Measurements from ENCODE around the gene RNF144A. TPM values are rescaled to one million over a fixed set of nuclear protein-coding genes. Genes with fewer than 3 reads are reported as not detected.

RNF144A gene
- polyA plus RNA-seq, 1 experiment: 0.24 TPM

DNA sequence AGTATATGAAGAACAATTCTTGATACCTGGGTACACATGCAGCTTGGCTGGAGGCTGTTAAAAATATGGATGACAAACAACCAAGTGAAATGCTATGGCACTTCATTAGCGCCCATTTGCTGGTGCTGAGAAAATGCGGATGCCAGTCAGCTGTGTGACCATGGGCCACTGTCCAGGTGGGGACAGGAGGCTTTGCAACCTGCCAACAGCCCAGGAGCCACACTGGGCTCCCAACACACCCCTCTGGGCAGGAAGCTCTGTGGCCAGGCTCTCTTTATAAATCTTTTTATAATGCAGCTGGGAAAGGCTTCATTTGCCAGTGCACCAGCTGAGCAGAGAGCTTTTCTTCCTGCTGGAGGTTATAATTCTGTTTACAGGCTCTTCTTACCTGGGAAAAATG is 19.9 kb downstream of the RNF144A start:
- H3K4me3 ChIP-seq (ENCODE audit: low read depth, low read length): no peak overlapping the region
- POLR2A ChIA-PET: no interaction called here

DNA sequence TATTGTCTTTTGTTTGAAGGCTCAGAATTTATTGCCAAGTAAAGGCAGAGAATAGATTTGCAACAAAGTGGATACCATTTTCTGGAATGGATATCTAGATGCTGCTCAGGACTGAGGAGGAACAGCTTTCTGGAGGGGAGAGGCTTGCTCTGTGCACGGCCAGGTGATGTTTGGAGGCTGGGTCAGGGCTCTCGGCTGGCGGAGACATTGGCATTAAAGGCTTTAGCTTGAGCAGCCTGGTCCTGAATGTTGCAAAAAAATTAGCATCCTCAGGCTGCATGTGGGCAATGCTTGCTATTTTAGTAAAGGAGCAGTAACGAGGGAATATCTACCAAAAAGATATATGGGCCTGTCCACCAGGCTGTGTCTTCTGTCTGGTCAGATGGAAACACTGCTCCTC is 20.4 kb downstream of the RNF144A start:
- H3K9me3 ChIP-seq (ENCODE audit: control insufficient read depth, insufficient read depth, low read length): no peaks in the 10 kb centered on the region
- TF ChIP-seq, protein P1, sequence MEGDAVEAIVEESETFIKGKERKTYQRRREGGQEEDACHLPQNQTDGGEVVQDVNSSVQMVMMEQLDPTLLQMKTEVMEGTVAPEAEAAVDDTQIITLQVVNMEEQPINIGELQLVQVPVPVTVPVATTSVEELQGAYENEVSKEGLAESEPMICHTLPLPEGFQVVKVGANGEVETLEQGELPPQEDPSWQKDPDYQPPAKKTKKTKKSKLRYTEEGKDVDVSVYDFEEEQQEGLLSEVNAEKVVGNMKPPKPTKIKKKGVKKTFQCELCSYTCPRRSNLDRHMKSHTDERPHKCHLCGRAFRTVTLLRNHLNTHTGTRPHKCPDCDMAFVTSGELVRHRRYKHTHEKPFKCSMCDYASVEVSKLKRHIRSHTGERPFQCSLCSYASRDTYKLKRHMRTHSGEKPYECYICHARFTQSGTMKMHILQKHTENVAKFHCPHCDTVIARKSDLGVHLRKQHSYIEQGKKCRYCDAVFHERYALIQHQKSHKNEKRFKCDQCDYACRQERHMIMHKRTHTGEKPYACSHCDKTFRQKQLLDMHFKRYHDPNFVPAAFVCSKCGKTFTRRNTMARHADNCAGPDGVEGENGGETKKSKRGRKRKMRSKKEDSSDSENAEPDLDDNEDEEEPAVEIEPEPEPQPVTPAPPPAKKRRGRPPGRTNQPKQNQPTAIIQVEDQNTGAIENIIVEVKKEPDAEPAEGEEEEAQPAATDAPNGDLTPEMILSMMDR (IDR thresholded peaks at IDR 0.05; ENCODE audit: low read depth, low read length): no peak
- ChIA-PET POLR2A (no interaction called here), CTCF (no interaction called here)
- no peaks in the 10 kb centered on the region for H3K27me3 ChIP-seq (ENCODE audit: control insufficient read depth, insufficient read depth, low read length)
- DNase-seq (ENCODE audit: low read depth, low spot score): no peak
- H3K4me3 ChIP-seq (ENCODE audit: low read depth, low read length): no peak overlapping the region
- no peak overlapping the region for H3K27ac ChIP-seq (ENCODE audit: low read depth, low read length)

More for the DNA sequence above, 19.9 kb downstream of the RNF144A start:
- Histone ChIP-seq H3K27ac (ENCODE audit: low read depth, low read length) (no peak overlapping the region), H3K27me3 (ENCODE audit: control insufficient read depth, insufficient read depth, low read length) (no peaks in the 10 kb centered on the region), H3K9me3 (ENCODE audit: control insufficient read depth, insufficient read depth, low read length) (no peaks in the 10 kb centered on the region)
- CTCF ChIA-PET: no interaction called here
- DNase-seq (ENCODE audit: low read depth, low spot score): no peak
- TF ChIP-seq, protein P1 (IDR thresholded peaks at IDR 0.05; ENCODE audit: low read depth, low read length): no peak

DNA sequence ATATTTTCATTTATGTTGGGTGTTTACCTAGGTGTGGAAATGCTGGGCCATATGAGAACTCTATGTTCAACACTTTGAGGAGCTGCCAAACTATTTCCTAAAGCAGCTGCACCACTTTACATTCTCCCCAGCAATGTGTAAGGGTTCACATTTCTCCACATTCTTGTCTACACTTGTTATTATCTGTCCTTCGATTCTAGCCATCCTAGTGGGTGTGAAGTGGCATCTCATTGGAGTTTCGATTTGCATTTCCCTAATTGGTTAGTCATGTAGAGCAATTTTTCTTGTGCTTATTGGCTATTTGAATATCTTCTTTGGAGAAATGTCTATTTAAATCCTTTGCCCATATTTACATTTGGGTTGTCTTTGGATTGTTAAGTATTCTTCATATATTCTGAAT is 21.9 kb downstream of the RNF144A start:
- DNase-seq (ENCODE audit: low read depth, low spot score): no peak
- no peak overlapping the region for H3K4me3 ChIP-seq (ENCODE audit: low read depth, low read length)
- POLR2A ChIA-PET: no interaction called here
- CTCF ChIA-PET: interaction anchor here (0.6 kb wide), 1 partner anchor 129 kb away, joined by 13 read pairs; no protein-coding TSS in a partner anchor
- no peaks in the 10 kb centered on the region for H3K27me3 ChIP-seq (ENCODE audit: control insufficient read depth, insufficient read depth, low read length)
- peaks cover 3% of the 10 kb centered on the region for H3K9me3 ChIP-seq (ENCODE audit: control insufficient read depth, insufficient read depth, low read length)
- H3K27ac ChIP-seq (ENCODE audit: low read depth, low read length): no peak overlapping the region
- TF ChIP-seq, protein P1 (IDR thresholded peaks at IDR 0.05; ENCODE audit: low read depth, low read length): no peak

DNA sequence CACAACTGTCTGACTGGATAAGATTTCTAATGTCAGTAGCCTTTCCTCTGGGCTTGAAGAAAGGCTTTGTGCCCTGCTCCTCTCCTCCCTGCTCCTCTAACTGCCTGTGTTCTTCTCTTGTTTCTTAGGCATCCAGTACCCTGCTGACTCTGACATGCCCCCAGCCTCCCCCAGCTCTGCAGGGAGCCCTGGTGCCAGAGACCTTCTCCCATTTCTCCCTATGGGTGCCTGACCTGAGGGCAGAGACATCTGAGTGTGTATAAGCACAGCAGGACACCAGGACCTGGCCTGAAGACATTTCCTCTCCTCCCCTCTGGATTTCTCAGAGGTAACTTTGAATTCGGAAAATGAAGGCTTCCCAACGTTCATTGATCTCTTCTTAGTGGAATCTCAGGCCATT is 23.6 kb downstream of the RNF144A start:
- H3K9me3 ChIP-seq (ENCODE audit: control insufficient read depth, insufficient read depth, low read length): peaks cover 4% of the 10 kb centered on the region
- ChIA-PET POLR2A (no interaction called here), CTCF (no interaction called here)
- TF ChIP-seq, protein P1 (IDR thresholded peaks at IDR 0.05; ENCODE audit: low read depth, low read length): no peak
- no peak overlapping the region for H3K27ac ChIP-seq (ENCODE audit: low read depth, low read length)
- no peak for DNase-seq (ENCODE audit: low read depth, low spot score)
- no peaks in the 10 kb centered on the region for H3K27me3 ChIP-seq (ENCODE audit: control insufficient read depth, insufficient read depth, low read length)
- H3K4me3 ChIP-seq (ENCODE audit: low read depth, low read length): no peak overlapping the region

DNA sequence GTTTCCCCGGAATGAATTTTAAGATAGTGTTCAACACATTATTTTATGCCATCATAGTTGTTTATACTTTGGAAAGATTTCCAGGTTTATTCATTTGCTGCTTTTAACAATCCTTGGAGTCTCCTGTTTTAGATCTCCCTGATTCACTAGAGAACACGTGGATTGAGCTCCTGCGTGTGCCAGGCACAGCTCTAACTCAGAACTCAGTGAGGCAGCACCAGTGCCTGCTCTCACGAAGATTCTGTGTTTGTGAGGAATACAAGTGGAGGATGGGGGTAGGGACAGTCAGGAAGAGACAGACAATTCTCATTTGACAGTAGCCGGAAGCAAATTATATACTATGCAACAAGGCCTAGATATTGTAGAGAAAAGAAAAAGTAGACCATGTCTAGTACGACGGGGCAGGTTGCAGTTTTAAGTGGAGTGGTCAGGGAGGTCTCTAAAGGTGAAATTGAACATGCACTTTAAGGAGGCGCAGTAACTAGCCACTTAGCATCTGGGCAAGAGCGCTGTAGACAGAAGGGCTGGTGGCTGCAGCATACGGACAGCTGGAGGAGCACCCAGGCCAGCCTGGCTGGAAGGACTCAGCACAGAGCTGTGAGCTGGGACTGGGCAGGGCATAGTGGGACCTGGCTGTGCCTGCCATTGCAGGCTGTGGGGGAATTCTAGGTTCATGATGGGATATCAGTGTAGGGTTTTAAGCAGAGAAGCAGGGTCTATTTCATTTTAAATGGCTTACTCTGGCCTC is 24.3 kb downstream of the RNF144A start:
- TF ChIP-seq, protein P1 (IDR thresholded peaks at IDR 0.05; ENCODE audit: low read depth, low read length): no peak
- POLR2A ChIA-PET: no interaction called here
- CTCF ChIA-PET: no interaction called here
- Histone ChIP-seq H3K4me3 (ENCODE audit: low read depth, low read length) (no peak overlapping the region), H3K27me3 (ENCODE audit: control insufficient read depth, insufficient read depth, low read length) (no peaks in the 10 kb centered on the region), H3K27ac (ENCODE audit: low read depth, low read length) (no peak overlapping the region), H3K9me3 (ENCODE audit: control insufficient read depth, insufficient read depth, low read length) (peaks cover 4% of the 10 kb centered on the region)
- DNase-seq (ENCODE audit: low read depth, low spot score): no peak
